Choroid plexus epithelial cell (primary cell): Measurements from ENCODE around the gene APBA2.
"Not testable (repeated sequence)": the region's sequence is repeated elsewhere in the genome, so short reads cannot be mapped to it uniquely, and the experiment has no call there.

Experiments used
- DNase-seq: peaks from one replicate; pipeline ENCODE4 v3.0.0-alpha.2; 2010; ENCODE audit warnings: low read depth
- H3K4me3 ChIP-seq: 2 replicates; pipeline ENCODE4 v1.5.1; 2011; ENCODE audit warnings: low read depth, mild to moderate bottlenecking, control low read depth, low read length, moderate library complexity
- CTCF ChIP-seq: conservative IDR thresholded peaks from 2 replicates; pipeline ENCODE4 v1.5.1; 2011; ENCODE audit warnings: low read depth, mild to moderate bottlenecking, control low read depth, inconsistent platforms, low read length, moderate library complexity

Gene APBA2

GRCh38 chr15:28885630-28886430, at the start of gene APBA2:
Gene APBA2 (plus strand): TSS chr15:28885974. CDS start chr15:29053885, 167,911 bp downstream.
- no peak for TF ChIP-seq CTCF
- DNase-seq, result peak; percentile 48
- peak within 1 kb of the TSS; percentile 64 for H3K4me3 ChIP-seq

- not testable (repeated sequence) for DNase-seq, H3K4me3 ChIP-seq
Measured at GRCh38 chr15:28840285-28840684, 45.5 kb upstream of the APBA2 start.

GRCh38 chr15:28842210-28842609, 43.6 kb upstream of the APBA2 start:
- not testable (repeated sequence) for H3K4me3 ChIP-seq, DNase-seq

GRCh38 chr15:28843520-28843919, 42.3 kb upstream of the APBA2 start:
- DNase-seq, H3K4me3 ChIP-seq: not testable (repeated sequence)

GRCh38 chr15:28844147-28844546, 41.6 kb upstream of the APBA2 start:
- not testable (repeated sequence) for DNase-seq, H3K4me3 ChIP-seq

- DNase-seq, H3K4me3 ChIP-seq: not testable (repeated sequence)
Measured at GRCh38 chr15:28847247-28847646, 38.5 kb upstream of the APBA2 start.

- not testable (repeated sequence) for H3K4me3 ChIP-seq, DNase-seq
Measured at GRCh38 chr15:28847959-28848358, 37.8 kb upstream of the APBA2 start.

- H3K4me3 ChIP-seq, DNase-seq: not testable (repeated sequence)
Measured at GRCh38 chr15:28848521-28848920, 37.3 kb upstream of the APBA2 start, which contains the start of gene GOLGA6L7. Gene GOLGA6L7 (minus strand): TSS chr15:28848644. CDS start chr15:28848549, 95 bp downstream.

- not testable (repeated sequence) for DNase-seq, H3K4me3 ChIP-seq
Measured at GRCh38 chr15:28849271-28849670, 36.5 kb upstream of the APBA2 start.

- H3K4me3 ChIP-seq, DNase-seq: not testable (repeated sequence)
Measured at GRCh38 chr15:28849766-28850165, 36.0 kb upstream of the APBA2 start.

GRCh38 chr15:28853654-28854053, 32.1 kb upstream of the APBA2 start:
- not testable (repeated sequence) for H3K4me3 ChIP-seq, DNase-seq

GRCh38 chr15:28854578-28854977, 31.2 kb upstream of the APBA2 start:
- not testable (repeated sequence) for H3K4me3 ChIP-seq, DNase-seq

- TF ChIP-seq CTCF, result no peak
- H3K4me3 ChIP-seq, result no peak overlapping the region
- peak; percentile 82 for DNase-seq
Measured at GRCh38 chr15:28861031-28861534, 24.7 kb upstream of the APBA2 start.

- not testable (repeated sequence) for DNase-seq, H3K4me3 ChIP-seq
Measured at GRCh38 chr15:28861589-28862293, 24.0 kb upstream of the APBA2 start.
